T-helper 22 cell (primary cell): ENCODE data around the gene CHERP.
"Not testable (repeated sequence)": the region's sequence is repeated elsewhere in the genome, so short reads cannot be mapped to it uniquely, and the experiment has no call there.

Experiments used
- DNase-seq: peaks from one replicate; pipeline ENCODE4 v3.0.0-alpha.2; 2020; ENCODE audit warnings: low read depth

CHERP gene

GRCh38 chr19:16472992-16473391 is 69.2 kb downstream of the CHERP start:
- no peak for DNase-seq

- DNase-seq = not testable (repeated sequence)
Measured at GRCh38 chr19:16472559-16472899, 69.7 kb downstream of the CHERP start.

- no peak for DNase-seq
Measured at GRCh38 chr19:16470911-16471811, 71.1 kb downstream of the CHERP start.

GRCh38 chr19:16470541-16470910 is 71.7 kb downstream of the CHERP start:
- no peak for DNase-seq
